Body of pancreas (tissue), 4 donors: Measurements from ENCODE around the gene SYNE4.

Experiments
- POLR2A ChIP-seq, 3 donors: fragments of 450-650 bp; IDR thresholded peaks; one replicate each; pipeline ENCODE4 v1.6.1; 2016; ENCODE audit warnings: antibody characterized with exemption in 3 of 3, mild to moderate bottlenecking in 2 of 3
- TF ChIP-seq, protein P1 (sequence below), 7 experiments: fragments of 450-650 bp in 4 of 7; fragments of 200-600 bp in 3 of 7; sonication (generic) in 3 of 7; IDR thresholded peaks; one replicate each; pipeline ENCODE4 v1.5.1; 2016 to 2019; ENCODE audit warnings: antibody characterized with exemption in 7 of 7

DNA sequence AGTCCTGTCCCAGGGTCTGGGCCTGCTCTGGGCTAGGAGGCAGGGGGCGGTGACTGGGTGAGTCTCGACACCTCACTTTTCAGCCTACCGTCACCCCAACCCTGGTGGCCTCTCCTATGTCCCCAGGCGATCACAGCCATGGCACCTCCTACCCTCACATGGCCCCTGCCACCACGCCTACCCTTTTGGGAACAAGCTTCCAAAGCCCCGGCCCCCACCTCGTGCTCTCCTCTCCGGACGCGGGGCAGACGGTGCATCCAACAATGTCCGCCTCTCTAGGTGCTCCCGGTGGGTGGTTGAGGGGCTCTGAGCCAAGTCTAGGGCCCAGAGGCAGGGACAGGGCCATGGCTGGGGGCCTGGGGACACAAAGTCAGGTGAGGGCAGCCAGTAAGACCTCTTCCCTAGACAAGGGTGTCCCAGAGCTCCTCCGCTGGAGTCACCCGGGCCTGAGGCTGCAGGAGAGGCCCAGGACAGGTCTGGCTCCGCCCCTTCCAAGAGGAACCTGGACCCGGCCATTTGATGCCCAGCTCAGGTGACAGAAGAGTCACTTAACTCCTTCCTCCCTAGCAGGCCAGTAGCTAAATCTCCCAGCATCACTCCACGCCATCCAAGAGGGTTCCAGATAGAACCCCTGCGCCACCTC is at the start of gene SYNE4:
- TF ChIP-seq, protein P1, sequence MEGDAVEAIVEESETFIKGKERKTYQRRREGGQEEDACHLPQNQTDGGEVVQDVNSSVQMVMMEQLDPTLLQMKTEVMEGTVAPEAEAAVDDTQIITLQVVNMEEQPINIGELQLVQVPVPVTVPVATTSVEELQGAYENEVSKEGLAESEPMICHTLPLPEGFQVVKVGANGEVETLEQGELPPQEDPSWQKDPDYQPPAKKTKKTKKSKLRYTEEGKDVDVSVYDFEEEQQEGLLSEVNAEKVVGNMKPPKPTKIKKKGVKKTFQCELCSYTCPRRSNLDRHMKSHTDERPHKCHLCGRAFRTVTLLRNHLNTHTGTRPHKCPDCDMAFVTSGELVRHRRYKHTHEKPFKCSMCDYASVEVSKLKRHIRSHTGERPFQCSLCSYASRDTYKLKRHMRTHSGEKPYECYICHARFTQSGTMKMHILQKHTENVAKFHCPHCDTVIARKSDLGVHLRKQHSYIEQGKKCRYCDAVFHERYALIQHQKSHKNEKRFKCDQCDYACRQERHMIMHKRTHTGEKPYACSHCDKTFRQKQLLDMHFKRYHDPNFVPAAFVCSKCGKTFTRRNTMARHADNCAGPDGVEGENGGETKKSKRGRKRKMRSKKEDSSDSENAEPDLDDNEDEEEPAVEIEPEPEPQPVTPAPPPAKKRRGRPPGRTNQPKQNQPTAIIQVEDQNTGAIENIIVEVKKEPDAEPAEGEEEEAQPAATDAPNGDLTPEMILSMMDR (IDR thresholded peaks at IDR 0.05) = no peak
- TF ChIP-seq POLR2A (IDR thresholded peaks at IDR 0.05) = peak; percentile 17 to 66 (median 66)
